Hindlimb muscle (tissue), 1 donor: ENCODE measurements around the gene ACER3. TPM values are rescaled to one million over a fixed set of nuclear protein-coding genes. Genes with fewer than 3 reads are reported as not detected.
A peak's percentile ranks its signal among the peaks of the same experiment; 100 is the strongest.
"Not testable (repeated sequence)": the region's sequence is repeated elsewhere in the genome, so short reads cannot be mapped to it uniquely, and the experiment has no call there.

Source experiments
- DNase-seq: peaks from one replicate; pipeline ENCODE4 v3.0.0-alpha.2; 2013
- polyA plus RNA-seq: library from polyadenylated mRNA; unstranded; fragments of 120-200 nt; gene quantifications from one replicate; pipeline ENCODE4 v1.2.1, GENCODE V29; 2013; ENCODE audit not compliant: insufficient read length

Gene ACER3
- polyA plus RNA-seq, 1 donor: 7.5 TPM

GRCh38 chr11:77040401-77040777, 179.7 kb downstream of the ACER3 start:
- DNase-seq: no peak

GRCh38 chr11:77040889-77041288, 180.2 kb downstream of the ACER3 start:
- no peak for DNase-seq

- no peak for DNase-seq
These were observed 181.5 kb downstream of the ACER3 start for GRCh38 chr11:77042111-77042726.

- DNase-seq: no peak
These were observed 183.6 kb downstream of the ACER3 start for GRCh38 chr11:77044356-77044755.

GRCh38 chr11:77044886-77045285, 184.2 kb downstream of the ACER3 start:
- DNase-seq: no peak

GRCh38 chr11:77046060-77046501, 185.4 kb downstream of the ACER3 start:
- no peak for DNase-seq

GRCh38 chr11:77047007-77047927, 186.5 kb downstream of the ACER3 start:
- peak; percentile 85 for DNase-seq

- not testable (repeated sequence) for DNase-seq
These were observed 187.3 kb downstream of the ACER3 start for GRCh38 chr11:77047928-77048446.

- no peak for DNase-seq
These were observed 188.3 kb downstream of the ACER3 start for GRCh38 chr11:77049026-77049425.

- no peak for DNase-seq
These were observed 190.8 kb downstream of the ACER3 start for GRCh38 chr11:77051511-77051910.

GRCh38 chr11:77052518-77052917, 191.8 kb downstream of the ACER3 start:
- no peak for DNase-seq

- no peak for DNase-seq
These were observed 192.7 kb downstream of the ACER3 start for GRCh38 chr11:77053217-77054015.

GRCh38 chr11:77054084-77054483, 193.4 kb downstream of the ACER3 start:
- DNase-seq: no peak

GRCh38 chr11:77055101-77055561, 194.4 kb downstream of the ACER3 start:
- DNase-seq: no peak

- DNase-seq: no peak
These were observed 195.2 kb downstream of the ACER3 start for GRCh38 chr11:77055913-77056312.

- DNase-seq: no peak
These were observed 196.2 kb downstream of the ACER3 start for GRCh38 chr11:77056814-77057402.

GRCh38 chr11:77057938-77058474, 197.3 kb downstream of the ACER3 start:
- DNase-seq: no peak

- DNase-seq: no peak
These were observed 198.2 kb downstream of the ACER3 start for GRCh38 chr11:77058900-77059299.

- DNase-seq: no peak
These were observed 199.1 kb downstream of the ACER3 start for GRCh38 chr11:77059806-77060205.

- no peak for DNase-seq
These were observed 199.5 kb downstream of the ACER3 start for GRCh38 chr11:77060234-77060633.

GRCh38 chr11:77061258-77061657, 200.5 kb downstream of the ACER3 start:
- DNase-seq: not testable (repeated sequence)

- no peak for DNase-seq
These were observed 202.2 kb downstream of the ACER3 start for GRCh38 chr11:77062924-77063323.
